ENCODE results near the gene NIN.

DNA sequence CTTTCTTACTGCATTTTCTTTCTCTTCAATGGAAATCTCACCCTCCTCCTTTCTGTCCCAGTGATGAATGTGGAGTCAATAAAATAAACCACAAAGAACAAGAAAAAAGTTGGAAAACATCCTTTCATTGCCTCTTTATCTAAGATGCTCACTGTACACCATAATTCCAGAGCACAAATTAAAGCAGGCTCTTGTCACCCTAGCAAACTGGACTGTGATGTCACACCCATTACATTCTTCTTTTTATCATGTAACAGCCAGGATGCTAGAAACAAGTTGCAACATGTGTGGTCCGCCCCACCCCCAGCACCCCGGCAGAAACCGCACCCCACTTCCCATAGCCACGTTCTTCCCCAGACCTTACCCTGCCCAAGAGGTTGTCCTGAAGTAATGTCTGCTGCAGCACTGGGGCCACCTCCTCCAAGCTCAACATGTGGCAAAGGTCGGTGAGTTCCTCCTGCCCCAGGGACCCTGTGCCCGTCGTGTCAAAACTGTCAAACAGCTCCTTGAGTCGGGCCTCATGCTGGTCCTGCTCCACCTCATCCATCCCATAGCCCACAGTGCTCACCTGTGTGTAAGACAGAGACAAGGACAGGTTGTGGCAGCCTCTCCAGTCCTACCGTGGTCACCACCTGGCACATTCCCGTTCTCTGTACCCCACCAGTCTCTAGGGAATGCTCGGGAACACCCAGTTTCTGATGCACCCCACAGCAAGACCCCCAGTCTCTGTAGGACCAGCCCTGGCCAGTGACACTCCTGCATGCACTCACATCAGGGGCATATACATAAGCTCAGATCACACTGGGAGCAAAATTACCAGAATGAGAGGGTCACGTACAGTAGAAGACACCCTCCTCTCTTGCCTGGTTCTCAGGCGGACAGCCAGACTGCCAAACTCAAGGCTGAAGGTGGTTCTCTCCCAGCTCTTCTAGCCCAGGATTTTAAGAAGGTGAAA is 9.2 kb downstream of the NIN start:
- no peak for TF ChIP-seq POLR2A (IDR thresholded peaks at IDR 0.05)
- TF ChIP-seq, protein P1, sequence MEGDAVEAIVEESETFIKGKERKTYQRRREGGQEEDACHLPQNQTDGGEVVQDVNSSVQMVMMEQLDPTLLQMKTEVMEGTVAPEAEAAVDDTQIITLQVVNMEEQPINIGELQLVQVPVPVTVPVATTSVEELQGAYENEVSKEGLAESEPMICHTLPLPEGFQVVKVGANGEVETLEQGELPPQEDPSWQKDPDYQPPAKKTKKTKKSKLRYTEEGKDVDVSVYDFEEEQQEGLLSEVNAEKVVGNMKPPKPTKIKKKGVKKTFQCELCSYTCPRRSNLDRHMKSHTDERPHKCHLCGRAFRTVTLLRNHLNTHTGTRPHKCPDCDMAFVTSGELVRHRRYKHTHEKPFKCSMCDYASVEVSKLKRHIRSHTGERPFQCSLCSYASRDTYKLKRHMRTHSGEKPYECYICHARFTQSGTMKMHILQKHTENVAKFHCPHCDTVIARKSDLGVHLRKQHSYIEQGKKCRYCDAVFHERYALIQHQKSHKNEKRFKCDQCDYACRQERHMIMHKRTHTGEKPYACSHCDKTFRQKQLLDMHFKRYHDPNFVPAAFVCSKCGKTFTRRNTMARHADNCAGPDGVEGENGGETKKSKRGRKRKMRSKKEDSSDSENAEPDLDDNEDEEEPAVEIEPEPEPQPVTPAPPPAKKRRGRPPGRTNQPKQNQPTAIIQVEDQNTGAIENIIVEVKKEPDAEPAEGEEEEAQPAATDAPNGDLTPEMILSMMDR (IDR thresholded peaks at IDR 0.05), result no peak
